Camera-type eye (tissue), 1 donor: ENCODE data around the gene CENPH. TPM values are rescaled to one million over a fixed set of nuclear protein-coding genes. Genes with fewer than 3 reads are reported as not detected.

Experiments
- total RNA-seq: library from RNA; depleted of rRNA; stranded (reverse); fragments of >200 nt; gene quantifications from one replicate; pipeline ENCODE4 v1.2.3, GENCODE V29; 2014

Gene CENPH, protein sequence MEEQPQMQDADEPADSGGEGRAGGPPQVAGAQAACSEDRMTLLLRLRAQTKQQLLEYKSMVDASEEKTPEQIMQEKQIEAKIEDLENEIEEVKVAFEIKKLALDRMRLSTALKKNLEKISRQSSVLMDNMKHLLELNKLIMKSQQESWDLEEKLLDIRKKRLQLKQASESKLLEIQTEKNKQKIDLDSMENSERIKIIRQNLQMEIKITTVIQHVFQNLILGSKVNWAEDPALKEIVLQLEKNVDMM
- 9.8 TPM for total RNA-seq

GRCh38 chr5:69189162-69190086 is at the start of gene CENPH:
Gene CENPH (plus strand): TSS chr5:69189583. CDS start chr5:69189635, 52 bp downstream.

GRCh38 chr5:69166686-69167492 is 22.5 kb upstream of the CENPH start, which contains the start of gene CCNB1:
Gene CCNB1 (plus strand): TSS chr5:69167150. CDS start chr5:69167263, 113 bp downstream.

GRCh38 chr5:69234457-69235268 is 45.3 kb downstream of the CENPH start, which contains the start of gene CDK7:
Gene CDK7 (plus strand): TSS chr5:69234886. CDS start chr5:69234976, 90 bp downstream.

Other genes starting within 250 kb of the CENPH start
- 54.6 TPM for gene SLC30A5, start 95.6 kb upstream of the CENPH start, total RNA-seq
- 26.3 TPM for gene CCNB1, start 22.4 kb upstream of the CENPH start, total RNA-seq
- gene CDK7, start 45.3 kb downstream of the CENPH start, total RNA-seq = 25.2 TPM
- 12.9 TPM for gene CCDC125, start 143.2 kb downstream of the CENPH start, total RNA-seq
- 22.2 TPM for gene AK6, start 179.9 kb downstream of the CENPH start, total RNA-seq
- gene TAF9, start 179.9 kb downstream of the CENPH start, total RNA-seq = 38.5 TPM
- gene RAD17, start 180.2 kb downstream of the CENPH start, total RNA-seq = 36.0 TPM
- 4.1 TPM for gene MARVELD2, start 225.5 kb downstream of the CENPH start, total RNA-seq